Epithelial cell of prostate (primary cell): ENCODE results near the gene TFAM.

ENCODE experiments used
- DNase-seq: peaks from one replicate; pipeline ENCODE4 v3.0.0-alpha.2; 2011; ENCODE audit warnings: low read depth, low spot score
- H3K27ac ChIP-seq: fragments of 450-650 bp; 2 replicates; pipeline ENCODE4 v1.5.1; 2017; ENCODE audit warnings: mild to moderate bottlenecking

The TFAM gene

DNA sequence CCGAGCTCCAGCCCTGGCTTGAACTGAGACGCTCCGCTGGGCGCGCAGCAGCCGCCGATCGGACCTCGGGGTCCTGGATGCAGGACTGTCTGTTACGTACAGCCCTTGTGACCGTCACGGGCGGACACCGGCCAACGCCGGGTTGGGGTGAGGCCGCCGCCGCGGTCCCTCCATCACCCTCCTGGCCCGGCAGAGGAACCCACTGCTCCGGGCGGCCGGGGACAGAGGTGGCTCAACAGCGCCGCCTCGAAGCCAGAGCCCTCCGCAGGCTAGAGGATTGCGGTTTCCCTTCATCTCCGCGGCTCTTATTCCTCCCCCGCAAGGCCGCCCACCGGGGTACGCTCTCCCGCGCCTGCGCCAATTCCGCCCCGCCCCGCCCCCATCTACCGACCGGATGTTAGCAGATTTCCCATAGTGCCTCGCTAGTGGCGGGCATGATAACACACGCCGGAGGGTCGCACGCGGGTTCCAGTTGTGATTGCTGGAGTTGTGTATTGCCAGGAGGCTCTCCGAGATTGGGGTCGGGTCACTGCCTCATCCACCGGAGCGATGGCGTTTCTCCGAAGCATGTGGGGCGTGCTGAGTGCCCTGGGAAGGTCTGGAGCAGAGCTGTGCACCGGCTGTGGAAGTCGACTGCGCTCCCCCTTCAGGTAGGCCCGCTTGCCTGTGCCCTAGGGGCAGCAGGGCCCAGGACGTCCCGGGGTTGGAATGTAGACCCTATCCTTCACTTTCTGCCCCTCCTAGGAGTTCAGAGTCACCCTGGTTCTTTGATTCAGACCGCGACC lies at the start of gene TFAM:
Gene TFAM, plus strand, starts transcription at position 412 of the 785 bp plus-strand sequence. Its CDS starts 138 bp downstream, at position 550.
- DNase-seq: peak; percentile 44
- peak within 1 kb of the TSS; percentile 67 for H3K27ac ChIP-seq

DNA sequence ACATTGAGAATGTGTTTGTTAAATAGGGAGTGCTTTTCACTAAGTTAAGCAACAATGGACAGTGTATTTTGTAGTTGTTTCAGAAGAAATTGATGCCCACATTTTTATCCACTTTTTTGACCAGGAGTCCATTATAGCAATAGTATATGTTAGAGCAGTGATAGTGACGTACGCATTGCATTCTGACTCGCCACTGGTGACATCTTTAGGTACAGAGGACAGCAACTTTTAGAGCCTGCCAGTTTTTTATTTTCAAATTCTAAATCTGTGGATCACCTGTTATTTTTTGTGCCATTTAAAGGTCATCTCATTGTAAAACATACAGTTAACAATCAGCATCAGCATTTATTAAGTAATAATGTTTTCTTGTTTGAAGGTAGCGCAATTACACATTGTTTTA lies 49.0 kb upstream of the TFAM start:
- no peak for DNase-seq
- no peak overlapping the region for H3K27ac ChIP-seq

GRCh38 chr10:58341422-58341821 lies 43.8 kb upstream of the TFAM start:
- H3K27ac ChIP-seq: no peak overlapping the region
- no peak for DNase-seq

GRCh38 chr10:58341947-58342346 lies 43.3 kb upstream of the TFAM start:
- H3K27ac ChIP-seq: no peak overlapping the region
- DNase-seq: no peak

DNA sequence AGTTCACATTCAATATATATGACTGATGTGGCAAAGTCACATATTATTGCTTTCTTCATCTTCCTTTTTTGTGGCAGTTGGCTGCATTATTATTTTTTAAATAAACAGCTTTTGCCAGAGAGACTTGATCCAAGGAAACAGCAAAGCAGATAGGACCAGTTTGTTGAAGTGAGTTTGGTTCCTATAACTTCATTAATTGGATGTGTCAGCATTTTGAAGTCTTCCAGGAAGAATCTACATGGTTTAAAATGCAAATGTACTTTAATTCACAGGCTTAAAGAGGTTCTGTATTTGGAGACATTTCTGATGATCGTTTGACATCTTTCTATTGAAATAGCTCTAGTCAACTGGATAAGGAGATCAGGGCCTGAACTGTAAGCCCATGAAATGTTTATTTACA lies 37.2 kb upstream of the TFAM start:
- DNase-seq: no peak
- H3K27ac ChIP-seq: no peak overlapping the region

DNA sequence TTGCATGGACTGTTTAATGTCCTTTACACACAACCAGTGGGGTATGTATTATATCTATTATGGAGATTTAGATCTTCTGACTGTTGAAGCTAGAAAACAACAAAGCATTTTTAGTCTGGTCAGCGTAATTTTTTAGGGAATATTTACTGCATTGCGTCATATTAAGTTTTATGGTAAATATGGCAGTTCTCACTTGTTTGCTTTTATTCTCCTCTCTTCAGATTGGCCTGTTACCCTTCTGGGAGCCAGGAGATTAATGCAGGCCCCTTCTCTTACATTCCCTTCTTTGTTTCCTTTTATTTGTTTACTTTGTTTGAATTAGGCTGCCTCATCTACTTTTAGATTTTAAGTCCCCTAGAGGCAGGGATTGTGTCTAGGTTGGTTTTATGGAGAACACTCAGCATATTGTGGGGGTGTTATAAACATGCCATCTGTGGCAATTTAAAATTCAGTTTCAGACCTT lies 36.6 kb upstream of the TFAM start:
- H3K27ac ChIP-seq: no peak overlapping the region

GRCh38 chr10:58350023-58350422 lies 35.2 kb upstream of the TFAM start:
- no peak for DNase-seq
- H3K27ac ChIP-seq: no peak overlapping the region

More for the DNA sequence above, 36.6 kb upstream of the TFAM start:
- no peak for DNase-seq

- no peak overlapping the region for H3K27ac ChIP-seq
- no peak for DNase-seq
Observed at GRCh38 chr10:58350619-58351323, 34.4 kb upstream of the TFAM start.

DNA sequence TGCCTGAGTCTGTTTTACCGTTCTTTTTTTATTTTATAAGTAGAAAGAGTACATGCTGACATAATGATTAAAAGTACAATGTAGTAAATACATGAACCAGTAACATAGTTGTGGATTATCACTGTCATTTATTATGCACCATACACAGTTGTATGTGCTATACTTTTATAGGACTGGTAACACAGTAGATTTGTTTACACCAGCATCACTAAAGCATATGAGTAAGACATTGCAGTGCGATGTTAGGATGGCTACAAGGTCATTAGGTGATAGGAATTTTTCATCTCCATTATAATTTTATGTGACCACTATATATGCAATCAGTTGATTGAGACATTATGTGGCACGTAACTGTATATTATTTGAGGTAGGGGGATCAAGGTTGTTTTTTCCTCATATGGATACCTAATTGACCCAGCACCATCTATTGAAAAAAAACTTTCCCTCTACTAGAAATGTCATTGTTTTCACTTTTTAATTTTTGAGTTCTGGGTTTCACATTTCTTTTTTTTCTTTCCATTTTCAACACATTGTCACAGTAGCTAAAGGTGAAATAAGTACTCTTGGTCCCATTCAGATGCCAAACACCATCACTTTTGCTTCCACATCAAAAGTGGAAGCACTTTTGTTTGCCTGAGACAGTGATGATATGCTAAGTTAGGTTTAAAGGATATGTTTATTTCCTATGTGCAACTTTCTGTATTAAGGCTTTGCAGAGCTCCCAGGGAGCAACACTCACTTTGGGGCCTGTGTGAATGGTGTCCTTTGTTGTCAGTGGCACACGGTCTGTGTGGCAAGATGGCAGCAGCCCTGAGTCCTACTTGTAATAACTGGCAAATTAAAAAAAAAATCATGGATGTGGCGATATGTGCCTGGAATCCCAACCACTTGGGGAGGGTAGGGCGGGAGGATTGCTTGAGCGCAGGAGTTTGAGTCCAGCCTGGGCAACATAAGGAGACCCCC lies 33.3 kb upstream of the TFAM start:
- H3K27ac ChIP-seq: no peak overlapping the region

DNA sequence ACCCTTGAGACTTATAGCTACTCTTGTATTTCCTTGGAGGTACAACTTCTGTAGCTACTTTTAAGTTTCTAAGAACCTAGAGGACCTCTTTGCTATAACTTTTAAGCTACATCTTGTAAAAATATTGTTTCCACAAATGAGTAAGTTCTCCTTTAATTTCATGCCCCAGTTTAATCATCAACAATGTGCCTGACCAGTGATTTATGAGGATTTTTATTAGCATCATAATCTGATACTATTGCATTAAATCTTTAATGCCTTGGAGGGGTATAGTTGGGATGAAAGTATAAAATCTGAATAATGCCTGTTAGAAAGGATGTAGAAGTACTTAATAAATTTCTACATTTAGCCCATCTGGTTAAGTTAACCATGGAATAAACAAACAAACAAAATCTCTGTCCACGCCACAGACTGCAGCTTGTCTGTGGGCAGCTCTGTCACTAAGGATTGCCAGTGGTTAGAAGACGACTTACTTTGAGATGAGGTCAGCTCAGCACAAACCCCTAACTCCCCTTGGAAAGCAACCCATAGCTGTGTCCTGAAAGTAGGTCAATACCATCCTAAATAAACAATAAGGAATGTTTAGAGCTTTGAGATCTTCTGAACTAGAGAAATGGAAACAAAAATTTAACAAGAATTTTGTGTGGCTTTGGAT lies 32.1 kb upstream of the TFAM start:
- no peak overlapping the region for H3K27ac ChIP-seq
- DNase-seq: no peak

More for the DNA sequence above, 33.3 kb upstream of the TFAM start:
- DNase-seq: no peak

DNA sequence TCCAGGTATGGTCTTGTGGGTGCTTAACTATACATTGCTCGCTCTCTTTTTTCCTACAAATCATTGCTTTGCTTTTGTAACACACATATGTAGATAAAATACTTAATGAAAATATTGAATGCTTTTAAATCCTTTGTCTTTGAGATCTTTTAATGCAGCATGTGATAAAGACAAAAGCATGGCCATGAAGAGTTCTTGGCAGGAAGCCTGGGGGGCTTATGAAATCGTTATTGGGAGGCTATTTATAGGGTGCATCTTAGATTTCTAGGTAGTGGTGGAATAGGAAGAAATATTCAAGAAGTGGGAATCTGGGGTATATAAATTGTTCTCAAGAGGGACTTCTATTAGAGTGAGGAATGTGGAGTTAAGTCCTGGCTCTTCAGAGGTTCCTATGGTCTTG lies 28.5 kb upstream of the TFAM start:
- no peak for DNase-seq
- H3K27ac ChIP-seq: no peak overlapping the region

- no peak overlapping the region for H3K27ac ChIP-seq
Observed at GRCh38 chr10:58358314-58358933, 26.8 kb upstream of the TFAM start.

GRCh38 chr10:58358947-58359346 lies 26.3 kb upstream of the TFAM start:
- no peak for DNase-seq
- H3K27ac ChIP-seq: no peak overlapping the region

More at GRCh38 chr10:58358314-58358933, 26.8 kb upstream of the TFAM start:
- no peak for DNase-seq

- H3K27ac ChIP-seq: no peak overlapping the region
- no peak for DNase-seq
Observed at GRCh38 chr10:58359541-58359940, 25.7 kb upstream of the TFAM start.

DNA sequence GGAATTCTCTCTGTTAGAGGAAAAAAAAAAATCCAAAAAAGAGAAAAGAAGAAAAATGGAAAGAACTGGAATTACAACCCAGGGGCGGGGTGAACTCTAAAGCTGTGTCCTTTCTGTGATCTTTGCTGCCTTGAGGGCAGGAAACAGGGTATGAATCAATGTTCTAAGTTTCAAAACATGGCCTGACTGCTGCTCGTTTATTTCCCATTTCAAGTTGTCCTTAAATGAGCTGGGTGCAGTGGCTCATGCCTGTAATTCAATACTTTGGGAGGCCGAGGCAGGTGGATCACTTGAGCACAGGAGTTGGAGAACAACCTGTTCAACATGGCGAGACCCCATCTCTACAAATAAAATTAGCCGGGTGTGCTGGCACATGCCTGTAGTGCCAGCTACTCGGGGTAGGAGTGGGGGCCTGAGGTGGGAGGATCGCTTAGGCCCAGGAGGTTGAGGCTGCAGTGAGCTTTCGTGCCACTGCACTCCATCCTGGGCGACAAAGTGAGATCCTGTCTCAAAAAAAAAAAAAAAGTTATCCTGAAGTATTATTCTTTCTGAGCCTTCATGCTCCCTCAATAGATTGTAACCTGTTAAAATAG lies 24.7 kb upstream of the TFAM start:
- H3K27ac ChIP-seq: no peak overlapping the region
- DNase-seq: no peak

GRCh38 chr10:58361353-58361752 lies 23.9 kb upstream of the TFAM start:
- no peak for DNase-seq
- H3K27ac ChIP-seq: no peak overlapping the region

DNA sequence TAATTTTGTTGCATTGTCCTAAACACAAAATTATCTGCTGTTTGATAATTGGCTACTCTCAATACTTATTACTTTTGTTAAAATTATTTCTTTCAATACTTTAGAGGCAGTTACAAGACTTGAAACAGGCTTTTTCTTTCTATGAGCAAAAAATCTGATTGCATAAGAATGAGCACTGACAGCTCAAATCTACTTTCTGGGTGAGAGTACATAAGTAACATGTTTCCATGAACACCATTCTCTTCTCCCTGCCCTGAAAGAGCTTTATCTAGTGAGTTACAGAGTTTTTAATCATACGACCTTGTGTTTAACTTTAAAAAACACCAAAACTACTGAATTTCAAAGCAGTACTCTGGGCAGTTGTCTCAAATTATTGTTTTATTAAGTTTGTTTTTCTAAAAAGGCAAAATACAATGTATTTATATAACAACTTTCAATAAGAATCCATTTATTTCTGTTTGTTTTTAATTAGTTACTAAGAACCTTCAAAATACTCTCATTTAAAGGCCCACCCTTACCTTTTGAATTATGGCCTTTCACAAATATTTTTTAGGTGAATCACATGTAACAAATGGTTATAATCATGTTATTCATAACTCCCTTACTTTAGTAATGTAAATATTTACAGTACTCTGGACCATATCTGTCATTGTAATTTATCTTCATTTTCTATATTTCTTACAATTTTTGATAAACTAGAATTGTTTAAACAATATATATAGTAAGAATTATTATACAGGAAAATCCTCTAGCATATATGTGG lies 23.0 kb upstream of the TFAM start:
- DNase-seq: no peak
- no peak overlapping the region for H3K27ac ChIP-seq

DNA sequence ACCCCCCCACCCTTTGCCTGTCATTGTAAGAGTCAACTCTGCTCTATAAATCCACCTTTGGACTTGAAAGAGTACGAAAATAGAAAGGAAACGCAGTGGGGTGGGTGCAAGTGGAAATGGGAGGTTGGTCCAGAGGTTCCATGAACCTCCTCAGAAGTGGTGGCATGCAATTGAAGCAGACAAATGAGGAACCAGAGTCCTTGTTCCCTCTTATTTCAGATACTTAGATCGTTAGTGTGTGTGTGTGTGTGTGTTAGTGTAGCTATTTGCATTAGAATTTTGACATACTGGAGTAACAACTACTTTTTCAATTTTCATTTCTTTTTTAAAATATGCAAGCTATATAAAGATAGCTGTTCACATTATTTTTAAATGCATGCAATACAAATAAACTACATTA lies 18.1 kb upstream of the TFAM start:
- DNase-seq: no peak
- H3K27ac ChIP-seq: no peak overlapping the region
